Mucosa of rectum (tissue), 2 donors: Measurements from ENCODE around the gene MAN1C1.
"Not testable (repeated sequence)": the region's sequence is repeated elsewhere in the genome, so short reads cannot be mapped to it uniquely, and the experiment has no call there.

Source experiments
- H3K27ac ChIP-seq, 2 donors: one replicate each; pipeline ENCODE4 v1.7.0; 2013; ENCODE audit warnings: inconsistent platforms in 2 of 2, low read depth in 2 of 2, low read length in 2 of 2
- H3K27me3 ChIP-seq, 2 donors: one replicate each; pipeline ENCODE4 v1.7.0; 2013; ENCODE audit warnings: low read length in 2 of 2; ENCODE audit not compliant: control insufficient read depth in 2 of 2, insufficient read depth in 2 of 2
- H3K36me3 ChIP-seq, 2 donors: one replicate each; pipeline ENCODE4 v1.7.0; 2013; ENCODE audit warnings: low read length in 2 of 2; ENCODE audit not compliant: control insufficient read depth in 2 of 2, insufficient read depth in 2 of 2
- H3K4me1 ChIP-seq, 2 donors: one replicate each; pipeline ENCODE4 v1.7.0; 2013; ENCODE audit warnings: low read length in 2 of 2, mild to moderate bottlenecking in 1 of 2; ENCODE audit not compliant: control insufficient read depth in 2 of 2, insufficient read depth in 2 of 2
- H3K4me3 ChIP-seq, 2 donors: one replicate each; pipeline ENCODE4 v1.7.0; 2013; ENCODE audit warnings: low read length in 2 of 2
- H3K9ac ChIP-seq, 2 donors: one replicate each; pipeline ENCODE4 v1.7.0; 2013; ENCODE audit warnings: low read length in 2 of 2, low read depth in 1 of 2, mild to moderate bottlenecking in 1 of 2
- H3K9me3 ChIP-seq, 2 donors: one replicate each; pipeline ENCODE4 v1.7.0; 2013; ENCODE audit warnings: low read length in 2 of 2; ENCODE audit not compliant: control insufficient read depth in 2 of 2
- donor health status: healthy.
- donor health status: Normal muscosa, but diverticular disease.

Gene MAN1C1

DNA sequence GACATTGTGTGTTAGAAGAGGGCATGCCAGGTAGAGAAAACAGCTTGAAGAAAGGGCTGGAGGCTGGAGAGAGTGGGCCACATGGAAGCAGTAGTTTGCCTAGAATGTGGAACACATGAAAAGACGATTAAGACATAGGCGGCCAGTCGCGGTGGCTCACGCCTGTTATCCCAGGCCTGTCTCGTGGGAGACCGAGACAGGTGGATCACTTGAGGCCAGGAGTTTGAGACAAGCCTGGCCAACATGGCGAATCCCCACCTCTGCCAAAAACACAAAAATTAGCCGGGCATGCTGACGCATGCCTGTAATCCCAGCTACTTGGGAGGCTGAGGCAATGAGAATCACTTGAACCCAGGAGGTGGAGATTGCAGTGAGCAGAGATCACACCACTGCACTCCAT, 118.4 kb downstream of the MAN1C1 start:
- not testable (repeated sequence) for H3K27me3 ChIP-seq, H3K4me3 ChIP-seq, H3K9me3 ChIP-seq, H3K27ac ChIP-seq, H3K36me3 ChIP-seq, H3K9ac ChIP-seq, H3K4me1 ChIP-seq

DNA sequence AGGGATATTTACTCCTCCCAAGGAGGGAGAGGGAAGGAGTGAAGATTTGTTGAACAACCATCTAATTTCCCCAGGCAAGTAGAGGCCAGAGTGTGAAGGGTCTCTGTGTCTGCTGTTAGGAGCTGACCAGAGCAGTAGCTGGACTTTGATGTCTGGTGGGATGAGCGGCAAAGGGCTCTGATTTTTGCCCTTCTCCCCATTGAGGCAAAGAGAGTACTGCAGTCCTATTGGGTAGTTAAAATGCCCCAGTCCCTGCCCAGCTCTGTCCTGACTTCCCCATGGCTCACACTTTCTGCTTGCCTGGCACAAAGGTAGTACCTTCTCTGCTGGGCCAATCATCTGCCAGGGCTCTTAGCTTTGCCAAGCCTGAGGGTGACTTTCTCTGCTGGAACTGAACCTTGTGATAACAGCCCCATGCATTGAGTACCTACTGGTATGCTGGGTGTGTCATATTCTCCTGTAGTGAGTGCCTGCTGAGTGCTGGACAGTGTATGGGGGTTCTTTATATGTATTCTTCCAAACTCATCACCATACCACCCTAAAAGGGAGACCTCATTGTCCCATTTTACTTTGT, 119.5 kb downstream of the MAN1C1 start:
- no peaks in the 10 kb centered on the region for H3K9me3 ChIP-seq
- no peak overlapping the region for H3K9ac ChIP-seq
- no peaks in the 10 kb centered on the region for H3K36me3 ChIP-seq
- no peaks in the 10 kb centered on the region for H3K27me3 ChIP-seq
- no peak overlapping the region for H3K4me3 ChIP-seq
- H3K27ac ChIP-seq, result no peak overlapping the region
- no peaks in the 10 kb centered on the region for H3K4me1 ChIP-seq

DNA sequence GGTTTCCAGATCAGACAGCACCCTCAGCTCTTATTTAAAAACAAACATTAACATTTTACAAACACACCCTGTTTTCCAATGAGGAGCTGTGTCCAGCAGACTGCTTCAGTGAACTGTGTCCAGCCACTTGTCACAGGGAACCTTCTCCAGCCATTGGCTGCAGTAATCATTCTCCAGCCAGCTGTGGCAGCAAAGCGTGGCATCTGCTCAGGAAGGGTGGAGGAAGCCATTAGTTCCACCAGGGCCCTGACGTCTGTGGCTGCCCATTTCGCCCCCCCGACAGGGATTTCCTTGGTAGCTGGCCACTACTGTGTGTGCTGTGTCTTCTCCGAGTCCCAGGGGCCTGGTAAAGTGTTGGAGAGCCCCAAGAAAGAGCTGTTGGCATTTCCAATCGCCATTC, 120.5 kb downstream of the MAN1C1 start:
- H3K27ac ChIP-seq, result no peak overlapping the region
- H3K4me1 ChIP-seq, result no peaks in the 10 kb centered on the region
- H3K27me3 ChIP-seq, result no peaks in the 10 kb centered on the region
- no peaks in the 10 kb centered on the region for H3K9me3 ChIP-seq
- no peak overlapping the region for H3K9ac ChIP-seq
- no peak overlapping the region for H3K4me3 ChIP-seq
- no peaks in the 10 kb centered on the region for H3K36me3 ChIP-seq

DNA sequence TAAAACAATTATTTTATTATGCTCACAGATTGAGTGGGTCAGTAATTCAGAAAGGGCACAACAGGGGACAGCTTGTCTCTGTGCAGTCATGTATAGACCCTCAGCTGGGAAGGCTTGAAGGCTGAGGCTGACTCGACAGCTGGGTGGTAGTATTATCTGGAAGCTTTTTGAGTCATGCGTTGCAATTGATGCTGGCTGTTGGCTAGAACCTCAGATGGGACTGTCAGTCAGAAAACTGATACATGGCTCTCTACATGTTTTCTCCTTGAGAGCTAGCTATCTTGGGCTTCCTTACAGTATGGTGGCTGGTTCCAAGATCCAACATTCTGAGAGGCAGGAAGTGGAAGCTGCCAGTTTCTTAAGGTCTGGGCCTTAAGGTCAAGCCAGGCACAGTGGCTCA, 121.9 kb downstream of the MAN1C1 start:
- H3K27me3 ChIP-seq, result no peaks in the 10 kb centered on the region
- H3K4me1 ChIP-seq, result peaks cover 6 to 7% of the 10 kb centered on the region in 2 donors
- no peaks in the 10 kb centered on the region for H3K36me3 ChIP-seq
- no peak overlapping the region for H3K27ac ChIP-seq
- H3K9me3 ChIP-seq, result no peaks in the 10 kb centered on the region
- no peak overlapping the region for H3K4me3 ChIP-seq
- H3K9ac ChIP-seq, result no peak overlapping the region

DNA sequence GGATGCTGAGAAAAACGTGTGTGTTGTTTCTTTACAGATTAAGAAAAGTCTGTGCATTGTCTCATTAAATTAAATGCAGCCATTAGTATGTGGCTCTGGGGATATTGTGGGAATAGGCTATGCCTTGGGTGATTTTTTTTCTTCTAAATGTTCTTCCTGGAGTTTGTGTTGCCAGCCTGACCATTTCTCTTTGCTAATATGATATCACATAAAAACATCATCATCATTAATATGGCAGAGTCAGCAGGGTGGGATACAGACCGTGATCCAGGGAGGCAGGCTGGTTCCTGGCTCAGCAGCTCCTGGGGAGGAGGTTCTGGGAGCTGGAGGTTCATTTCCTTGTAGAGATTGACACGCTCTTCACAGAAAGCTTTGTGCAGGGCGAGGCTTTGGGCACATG, 122.8 kb downstream of the MAN1C1 start:
- no peak overlapping the region for H3K4me3 ChIP-seq
- H3K36me3 ChIP-seq, result no peaks in the 10 kb centered on the region
- H3K9me3 ChIP-seq, result no peaks in the 10 kb centered on the region
- no peak overlapping the region for H3K9ac ChIP-seq
- H3K4me1 ChIP-seq, result peaks cover 10 to 15% of the 10 kb centered on the region in 2 donors
- no peaks in the 10 kb centered on the region for H3K27me3 ChIP-seq
- H3K27ac ChIP-seq, result no peak overlapping the region

DNA sequence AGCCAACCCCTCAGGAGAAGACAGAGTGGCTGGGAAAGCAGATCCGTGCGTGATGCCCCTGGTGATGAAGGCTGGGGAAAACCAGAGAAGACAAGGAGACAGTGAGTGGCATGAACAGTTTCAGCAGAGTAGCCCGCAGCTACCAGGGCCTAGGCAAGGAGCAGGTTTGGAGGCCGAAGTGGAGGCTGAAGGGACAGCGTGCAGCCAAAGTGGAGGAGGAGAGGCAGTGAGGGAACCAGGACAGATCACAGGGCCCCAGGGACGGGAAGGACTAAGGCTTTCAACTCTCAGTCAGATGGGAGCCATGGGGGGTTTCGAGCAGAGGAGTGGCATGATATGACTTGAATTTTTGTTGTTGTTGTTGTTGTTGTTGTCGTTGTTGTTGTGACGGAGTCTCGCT, 123.5 kb downstream of the MAN1C1 start:
- H3K4me3 ChIP-seq, result no peak overlapping the region
- peaks cover 12 to 18% of the 10 kb centered on the region in 2 donors for H3K4me1 ChIP-seq
- no peaks in the 10 kb centered on the region for H3K9me3 ChIP-seq
- no peaks in the 10 kb centered on the region for H3K36me3 ChIP-seq
- no peaks in the 10 kb centered on the region for H3K27me3 ChIP-seq
- no peak overlapping the region for H3K27ac ChIP-seq
- H3K9ac ChIP-seq, result no peak overlapping the region

DNA sequence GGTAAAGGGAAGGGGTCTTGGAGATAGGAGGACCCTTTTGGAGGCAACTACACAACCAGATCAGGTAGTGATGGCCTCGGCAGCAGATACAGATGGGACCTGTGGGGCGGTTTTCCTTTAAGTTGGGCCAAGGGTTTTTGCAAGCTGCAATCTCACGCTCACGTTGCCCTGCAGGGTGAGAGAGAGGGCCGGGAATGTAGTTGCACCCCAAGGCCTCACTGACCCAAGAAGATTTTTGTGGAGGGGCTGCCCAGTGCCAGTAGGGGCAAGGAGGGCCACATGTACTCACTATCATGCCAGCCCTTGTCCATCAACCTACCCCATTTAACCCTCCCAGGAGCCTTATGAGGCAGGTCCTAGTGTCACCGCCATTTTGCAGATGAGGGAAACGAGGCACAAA, 125.7 kb downstream of the MAN1C1 start:
- Histone ChIP-seq H3K9me3 (no peaks in the 10 kb centered on the region), H3K9ac (no peak overlapping the region), H3K4me3 (no peak overlapping the region), H3K36me3 (no peaks in the 10 kb centered on the region), H3K27me3 (peaks cover 0 to under 1% of the 10 kb centered on the region in 2 donors), H3K27ac (no peak overlapping the region), H3K4me1 (peaks cover 12 to 18% of the 10 kb centered on the region in 2 donors)

DNA sequence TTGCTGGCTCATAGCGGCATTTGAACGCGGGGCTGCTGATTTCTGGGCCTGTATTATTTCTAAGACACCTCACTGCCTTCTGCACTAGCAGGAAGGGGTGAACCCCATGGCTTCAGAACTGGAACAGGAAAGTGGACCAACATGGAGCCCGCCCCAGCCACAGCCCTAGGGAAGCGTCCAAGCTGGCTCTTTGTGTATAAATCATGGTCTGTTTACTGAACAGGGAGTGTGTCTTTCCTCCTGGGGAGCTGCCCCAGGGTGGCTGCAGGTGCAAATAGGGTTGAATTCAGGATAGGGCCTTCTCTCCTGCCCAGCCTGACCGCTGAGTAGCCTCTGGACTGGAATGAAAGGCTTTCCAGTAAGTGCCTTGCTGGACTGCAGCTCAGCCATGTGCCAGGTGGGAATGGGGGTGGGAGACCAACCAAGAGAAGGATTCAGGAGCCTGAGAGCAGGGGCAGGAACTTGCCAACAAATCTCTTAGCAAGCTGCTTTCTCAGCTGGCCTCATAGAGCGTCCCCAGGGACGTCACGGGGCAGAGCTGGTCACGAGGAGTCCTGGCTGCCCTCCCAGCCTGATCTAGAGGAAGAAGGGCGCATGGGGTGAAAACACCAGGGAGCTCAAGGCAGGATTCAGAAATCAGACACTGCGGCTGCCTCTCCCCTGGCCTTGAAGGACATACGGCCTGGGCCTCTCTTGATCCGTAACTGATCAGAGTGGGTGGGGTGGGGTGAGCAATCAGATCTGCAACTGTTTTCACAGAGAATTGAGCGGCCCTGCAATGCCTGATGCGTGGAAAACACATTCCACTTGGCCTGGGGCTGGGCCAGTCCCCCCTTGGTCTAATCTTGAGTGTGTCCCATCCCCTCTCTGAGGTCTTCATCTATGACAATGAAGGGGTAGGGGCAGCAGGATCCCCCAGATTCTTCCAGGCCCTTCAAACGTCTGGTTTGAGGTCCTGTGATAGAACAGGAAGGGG, 126.9 kb downstream of the MAN1C1 start:
- peak overlapping the region in 1 of 2 donors; percentile 21 for H3K9ac ChIP-seq
- H3K9me3 ChIP-seq, result no peaks in the 10 kb centered on the region
- H3K27me3 ChIP-seq, result peaks cover 0 to 3% of the 10 kb centered on the region in 2 donors
- peaks cover 12 to 18% of the 10 kb centered on the region in 2 donors for H3K4me1 ChIP-seq
- H3K27ac ChIP-seq, result peak overlapping the region; percentile 76 to 78
- no peaks in the 10 kb centered on the region for H3K36me3 ChIP-seq
- H3K4me3 ChIP-seq, result peak overlapping the region in 1 of 2 donors; percentile 2

DNA sequence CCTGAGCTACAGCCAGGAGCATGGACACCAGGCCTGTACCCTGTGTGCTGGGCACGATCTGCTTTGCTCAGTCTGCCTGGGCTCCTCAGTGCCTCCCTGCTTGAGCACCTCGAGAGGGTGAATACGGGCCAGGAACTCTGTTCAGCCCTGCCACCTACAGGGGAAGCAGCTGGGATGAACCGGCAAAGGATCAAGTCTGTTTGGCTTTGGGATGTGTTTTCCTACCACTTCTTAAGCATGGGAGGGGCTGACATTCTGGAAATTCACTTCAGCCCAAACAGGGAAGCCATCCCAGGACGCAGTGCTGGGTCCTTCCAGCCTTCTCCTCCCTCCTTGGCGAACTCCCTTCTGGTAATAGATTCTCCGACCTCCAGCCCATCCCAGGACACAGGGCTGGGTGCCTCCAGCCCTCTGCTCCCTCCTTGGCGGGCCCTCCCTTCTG, 127.6 kb downstream of the MAN1C1 start:
- Histone ChIP-seq H3K9ac (peak overlapping the region in 1 of 2 donors; percentile 21), H3K36me3 (no peaks in the 10 kb centered on the region), H3K4me3 (peak overlapping the region in 1 of 2 donors; percentile 2), H3K27ac (peak overlapping the region; percentile 76 to 78), H3K9me3 (no peaks in the 10 kb centered on the region), H3K4me1 (peaks cover 12 to 18% of the 10 kb centered on the region in 2 donors), H3K27me3 (peaks cover 0 to 3% of the 10 kb centered on the region in 2 donors)
